LHCN-M2 (cell line): ENCODE measurements around the gene FRMD4A. TPM values are rescaled to one million over a fixed set of nuclear protein-coding genes. Genes with fewer than 3 reads are reported as not detected.

Experiments
- DNase-seq: peaks from one replicate; pipeline ENCODE4 v3.0.0-alpha.2; 2012; ENCODE audit warnings: low read depth
- total RNA-seq: library from RNA; depleted of rRNA; stranded (reverse); fragments of >200 nt; gene quantifications from 2 replicates; pipeline ENCODE4 v1.2.3, GENCODE V29; 2014

Gene FRMD4A
- total RNA-seq, 1 experiment from 2014 or later, result 34.8 TPM

GRCh38 chr10:14022052-14022451 is 308.7 kb downstream of the FRMD4A start:
- DNase-seq, result no peak

- no peak for DNase-seq
These were observed 310.6 kb downstream of the FRMD4A start for GRCh38 chr10:14020037-14020664.

- DNase-seq, result no peak
These were observed 313.3 kb downstream of the FRMD4A start for GRCh38 chr10:14017467-14017866.

- no peak for DNase-seq
These were observed 313.8 kb downstream of the FRMD4A start for GRCh38 chr10:14016931-14017333.

GRCh38 chr10:14016011-14016536 is 314.6 kb downstream of the FRMD4A start:
- DNase-seq, result peak; percentile 13

- DNase-seq, result no peak
These were observed 316.3 kb downstream of the FRMD4A start for GRCh38 chr10:14014423-14014822.

GRCh38 chr10:14010769-14011574 is 319.8 kb downstream of the FRMD4A start:
- no peak for DNase-seq

GRCh38 chr10:14010101-14010558 is 320.6 kb downstream of the FRMD4A start:
- peak; percentile 73 for DNase-seq

- peak; percentile 56 for DNase-seq
These were observed 321.2 kb downstream of the FRMD4A start for GRCh38 chr10:14009371-14010100.

- peak; percentile 34 for DNase-seq
These were observed 322.0 kb downstream of the FRMD4A start for GRCh38 chr10:14008740-14009080.

- no peak for DNase-seq
These were observed 326.2 kb downstream of the FRMD4A start for GRCh38 chr10:14004536-14004935.

GRCh38 chr10:14003517-14004184 is 327.1 kb downstream of the FRMD4A start:
- DNase-seq, result no peak

GRCh38 chr10:14001298-14002040 is 329.3 kb downstream of the FRMD4A start:
- DNase-seq, result no peak

GRCh38 chr10:13998163-13998835 is 332.4 kb downstream of the FRMD4A start:
- DNase-seq, result no peak

- DNase-seq, result no peak
These were observed 333.1 kb downstream of the FRMD4A start for GRCh38 chr10:13997650-13998049.

- peak; percentile 26 for DNase-seq
These were observed 335.8 kb downstream of the FRMD4A start for GRCh38 chr10:13994932-13995331.

GRCh38 chr10:13993673-13994089 is 337.0 kb downstream of the FRMD4A start:
- no peak for DNase-seq

GRCh38 chr10:13993169-13993568 is 337.6 kb downstream of the FRMD4A start:
- DNase-seq, result peak; percentile 84

GRCh38 chr10:13991353-13991752 is 339.4 kb downstream of the FRMD4A start:
- DNase-seq, result peak; percentile 24

GRCh38 chr10:13990946-13991345 is 339.8 kb downstream of the FRMD4A start:
- DNase-seq, result peak; percentile 82
